ENCODE data around the gene STARD7.
"Not testable (repeated sequence)": the region's sequence is repeated elsewhere in the genome, so short reads cannot be mapped to it uniquely, and the experiment has no call there.

The STARD7 gene

GRCh38 chr2:96208143-96209010 is at the start of gene STARD7:
Gene STARD7, minus strand, starts transcription at chr2:96208827. Its CDS starts 393 bp downstream, at chr2:96208434.
- peak; percentile 96 to 98 for DNase-seq (ENCODE audit: low read depth in 2 of 2)

GRCh38 chr2:96257744-96258143 is 49.1 kb upstream of the STARD7 start:
- DNase-seq (ENCODE audit: low read depth in 2 of 2) = not testable (repeated sequence)

GRCh38 chr2:96256611-96257113 is 48.0 kb upstream of the STARD7 start:
- DNase-seq (ENCODE audit: low read depth in 2 of 2) = no peak

GRCh38 chr2:96254571-96254970 is 45.9 kb upstream of the STARD7 start:
- no peak for DNase-seq (ENCODE audit: low read depth in 2 of 2)

- DNase-seq (ENCODE audit: low read depth in 2 of 2) = no peak
Observed at GRCh38 chr2:96253006-96253405, 44.4 kb upstream of the STARD7 start.

- no peak for DNase-seq (ENCODE audit: low read depth in 2 of 2)
Observed at GRCh38 chr2:96252526-96252925, 43.9 kb upstream of the STARD7 start.

- no peak for DNase-seq (ENCODE audit: low read depth in 2 of 2)
Observed at GRCh38 chr2:96251721-96252292, 43.2 kb upstream of the STARD7 start.

- no peak for DNase-seq (ENCODE audit: low read depth in 2 of 2)
Observed at GRCh38 chr2:96250188-96250587, 41.6 kb upstream of the STARD7 start.

- DNase-seq (ENCODE audit: low read depth in 2 of 2) = no peak
Observed at GRCh38 chr2:96249654-96250053, 41.0 kb upstream of the STARD7 start.

- DNase-seq (ENCODE audit: low read depth in 2 of 2) = no peak
Observed at GRCh38 chr2:96248624-96249023, 40.0 kb upstream of the STARD7 start.

- DNase-seq (ENCODE audit: low read depth in 2 of 2) = no peak
Observed at GRCh38 chr2:96247896-96248295, 39.3 kb upstream of the STARD7 start.

GRCh38 chr2:96247009-96247408 is 38.4 kb upstream of the STARD7 start:
- no peak for DNase-seq (ENCODE audit: low read depth in 2 of 2)

- no peak for DNase-seq (ENCODE audit: low read depth in 2 of 2)
Observed at GRCh38 chr2:96245609-96246390, 37.2 kb upstream of the STARD7 start.

GRCh38 chr2:96243843-96244242 is 35.2 kb upstream of the STARD7 start:
- DNase-seq (ENCODE audit: low read depth in 2 of 2) = no peak

- peak in 1 of 2 experiments; percentile 38 for DNase-seq (ENCODE audit: low read depth in 2 of 2)
Observed at GRCh38 chr2:96241900-96242611, 33.4 kb upstream of the STARD7 start.

- DNase-seq (ENCODE audit: low read depth in 2 of 2) = no peak
Observed at GRCh38 chr2:96241227-96241626, 32.6 kb upstream of the STARD7 start.

GRCh38 chr2:96240341-96241038 is 31.9 kb upstream of the STARD7 start:
- DNase-seq (ENCODE audit: low read depth in 2 of 2) = no peak

- no peak for DNase-seq (ENCODE audit: low read depth in 2 of 2)
Observed at GRCh38 chr2:96239745-96240264, 31.2 kb upstream of the STARD7 start.

GRCh38 chr2:96239091-96239490 is 30.5 kb upstream of the STARD7 start:
- DNase-seq (ENCODE audit: low read depth in 2 of 2) = no peak

GRCh38 chr2:96238266-96238665 is 29.6 kb upstream of the STARD7 start:
- DNase-seq (ENCODE audit: low read depth in 2 of 2) = no peak

- DNase-seq (ENCODE audit: low read depth in 2 of 2) = no peak
Observed at GRCh38 chr2:96236882-96237281, 28.3 kb upstream of the STARD7 start.

Measured in stimulated activated CD4-positive, alpha-beta T cell treated with anti-CD3 and anti-CD28 coated beads, Interleukin-12 subunit alpha, Interleukin-12 subunit beta, amount 100 ng/mL, for 24 hours (primary cell).